GM23338 (cell line): Measurements from ENCODE around the gene KANK3.

ENCODE experiments used
- CREB1 ChIP-seq: fragments of 250-450 bp; sonication (Bioruptor Pico); IDR thresholded peaks from 2 replicates; pipeline ENCODE4 v1.5.0; 2020; ENCODE audit warnings: low read depth, mild to moderate bottlenecking, moderate library complexity
- CTCF ChIP-seq, 2 experiments: fragments of 200-600 bp in 1 of 2; sonication (generic) in 1 of 2; conservative IDR thresholded peaks; 2 replicates each; pipeline versions ENCODE4 v1.5.1 to v1.6.1; 2016 to 2017; ENCODE audit warnings: antibody characterized with exemption in 2 of 2, low read depth in 2 of 2, mild to moderate bottlenecking in 2 of 2, moderate library complexity in 1 of 2
- ETS1 ChIP-seq: IDR thresholded peaks from 2 replicates; pipeline ENCODE4 v1.6.1; 2016; ENCODE audit warnings: antibody characterized with exemption
- EZH2 ChIP-seq: fragments of 200-600 bp; sonication (generic); IDR thresholded peaks from one replicate; pipeline ENCODE4 v1.8.0; 2017; ENCODE audit warnings: antibody characterized with exemption, mild to moderate bottlenecking, low read depth; ENCODE audit not compliant: unreplicated experiment
- POLR2AphosphoS5 ChIP-seq: IDR thresholded peaks from 2 replicates; pipeline ENCODE4 v1.6.1; 2016; ENCODE audit warnings: antibody characterized with exemption, low read depth
- ZNF114 ChIP-seq: fragments of 250-450 bp; sonication (Bioruptor Pico); IDR thresholded peaks from 2 replicates; pipeline ENCODE4 v1.5.0; 2020; ENCODE audit warnings: mild to moderate bottlenecking, moderate library complexity
- ZNF462 ChIP-seq: fragments of 250-450 bp; sonication (Bioruptor Pico); IDR thresholded peaks from 2 replicates; pipeline ENCODE4 v1.5.0; 2020; ENCODE audit warnings: mild to moderate bottlenecking, moderate library complexity

- TF ChIP-seq CTCF (conservative IDR thresholded peaks at IDR 0.05; ENCODE audit: low read depth in 2 of 2) (peak; percentile 39 to 58), ETS1 (no peak), ZNF462 (CRISPR knock-in tag) (no peak), ZNF114 (CRISPR knock-in tag) (no peak), EZH2 (no peak), POLR2AphosphoS5 (no peak), CREB1 (CRISPR knock-in tag) (no peak)
Measured at GRCh38 chr19:8335343-8336071, 7.6 kb downstream of the KANK3 start.
